Skeletal muscle cell (primary cell): ENCODE data around the gene RTN4R.

Experiments used
- DNase-seq: peaks from one replicate; pipeline ENCODE4 v3.0.0-alpha.2; 2010; ENCODE audit warnings: low read depth
- H3K4me3 ChIP-seq: 2 replicates; pipeline ENCODE4 v1.5.1; 2011; ENCODE audit warnings: low read depth, mild to moderate bottlenecking, control low read depth, low read length, moderate library complexity

The RTN4R gene

GRCh38 chr22:20194681-20195593 is 73.2 kb downstream of the RTN4R start:
- no peak for DNase-seq
- no peak overlapping the region for H3K4me3 ChIP-seq

GRCh38 chr22:20193761-20194494 is 74.2 kb downstream of the RTN4R start:
- H3K4me3 ChIP-seq, result no peak overlapping the region
- DNase-seq, result no peak

- DNase-seq, result no peak
- H3K4me3 ChIP-seq, result no peak overlapping the region
Measured at GRCh38 chr22:20192972-20193760, 75.0 kb downstream of the RTN4R start.

- DNase-seq, result no peak
- H3K4me3 ChIP-seq, result no peak overlapping the region
Measured at GRCh38 chr22:20192293-20192971, 75.7 kb downstream of the RTN4R start.

GRCh38 chr22:20191803-20192202 is 76.3 kb downstream of the RTN4R start:
- no peak overlapping the region for H3K4me3 ChIP-seq
- no peak for DNase-seq
